ENCODE data around the gene HIVEP3.

- TF ChIP-seq CTCF (conservative IDR thresholded peaks at IDR 0.05; ENCODE audit: low read depth, low read length): no peak
- no peak for TF ChIP-seq EZH2 (IDR thresholded peaks at IDR 0.05; ENCODE audit: borderline replicate concordance, low read depth, low read length, poor library complexity, severe bottlenecking)
These were observed 223.5 kb downstream of the HIVEP3 start for GRCh38 chr1:41695118-41695745.
